HepG2 (cell line): Measurements from ENCODE around the gene S100A12. TPM values are rescaled to one million over a fixed set of nuclear protein-coding genes. Genes with fewer than 3 reads are reported as not detected.

Experiments used
- BHLHE40 ChIP-seq: IDR thresholded peaks from 2 replicates; pipeline ENCODE4 v1.6.1; 2011; ENCODE audit warnings: low read length, improper control_type of control experiment
- BRD4 ChIP-seq: sonication (generic); formaldehyde crosslinking; IDR thresholded peaks from 2 replicates; pipeline ENCODE4 v1.4.0; 2020; ENCODE audit warnings: missing genetic modification reagents
- EED ChIP-seq: sonication (generic); formaldehyde crosslinking; IDR thresholded peaks from 2 replicates; pipeline ENCODE4 v1.5.0; 2020; ENCODE audit warnings: mild to moderate bottlenecking, missing genetic modification reagents
- HOXA5 ChIP-seq: sonication (generic); formaldehyde crosslinking; IDR thresholded peaks from 2 replicates; pipeline ENCODE4 v1.4.0; 2020; ENCODE audit warnings: missing genetic modification reagents
- KAT7 ChIP-seq: IDR thresholded peaks from 2 replicates; pipeline ENCODE4 v1.6.1; 2018; ENCODE audit warnings: borderline replicate concordance, missing compliant biosample characterization
- KDM5A ChIP-seq: fragments of 200-600 bp; sonication (generic); IDR thresholded peaks from 2 replicates; pipeline ENCODE4 v1.7.0; 2018; ENCODE audit warnings: antibody characterized with exemption, mild to moderate bottlenecking, low read length, borderline replicate concordance
- MAFF ChIP-seq: IDR thresholded peaks from 2 replicates; pipeline ENCODE4 v1.6.1; 2011; ENCODE audit warnings: low read depth, low read length, improper control_type of control experiment
- MIER3 ChIP-seq: IDR thresholded peaks from 2 replicates; pipeline ENCODE4 v1.6.1; 2016; ENCODE audit warnings: missing compliant biosample characterization, borderline replicate concordance
- NR0B2 ChIP-seq: sonication (generic); formaldehyde crosslinking; IDR thresholded peaks from 2 replicates; pipeline ENCODE4 v1.4.0; 2020; ENCODE audit warnings: mild to moderate bottlenecking, missing genetic modification reagents
- SAP130 ChIP-seq: IDR thresholded peaks from 2 replicates; pipeline ENCODE4 v1.6.1; 2016; ENCODE audit warnings: low read depth
- SETDB1 ChIP-seq: sonication (generic); formaldehyde crosslinking; IDR thresholded peaks from 2 replicates; pipeline ENCODE4 v1.5.1; 2020; ENCODE audit warnings: missing genetic modification reagents, mild to moderate bottlenecking, borderline replicate concordance
- SMARCE1 ChIP-seq: fragments of 450-650 bp; IDR thresholded peaks from 2 replicates; pipeline ENCODE4 v1.6.1; 2017; ENCODE audit warnings: borderline replicate concordance
- SRY ChIP-seq: sonication (generic); formaldehyde crosslinking; IDR thresholded peaks from 2 replicates; pipeline ENCODE4 v1.8.0; 2022; ENCODE audit warnings: mild to moderate bottlenecking, missing genetic modification reagents
- ZBTB10 ChIP-seq: sonication (generic); formaldehyde crosslinking; IDR thresholded peaks from 2 replicates; pipeline ENCODE4 v1.4.0; 2020; ENCODE audit warnings: missing genetic modification reagents, borderline replicate concordance
- ZKSCAN8 ChIP-seq: IDR thresholded peaks from 2 replicates; pipeline ENCODE4 v1.6.1; 2016; ENCODE audit warnings: borderline replicate concordance, missing genetic modification reagents, missing compliant biosample characterization
- ZNF101 ChIP-seq: sonication (generic); formaldehyde crosslinking; IDR thresholded peaks from 2 replicates; pipeline ENCODE4 v1.4.0; 2020; ENCODE audit warnings: mild to moderate bottlenecking, low read depth, missing genetic modification reagents, borderline replicate concordance
- ZNF431 ChIP-seq: sonication (generic); formaldehyde crosslinking; IDR thresholded peaks from 2 replicates; pipeline ENCODE4 v1.9.0; 2022; ENCODE audit warnings: missing genetic modification reagents, low read depth, mild to moderate bottlenecking, borderline replicate concordance
- ZNF660 ChIP-seq: sonication (generic); formaldehyde crosslinking; IDR thresholded peaks from 2 replicates; pipeline ENCODE4 v1.5.1; 2020; ENCODE audit warnings: mild to moderate bottlenecking, low read depth, missing genetic modification reagents, borderline replicate concordance
- ZNF816 ChIP-seq: sonication (generic); formaldehyde crosslinking; IDR thresholded peaks from 2 replicates; pipeline ENCODE4 v1.8.0; 2022; ENCODE audit warnings: missing genetic modification reagents, mild to moderate bottlenecking, borderline replicate concordance
- ZSCAN20 ChIP-seq: sonication (generic); formaldehyde crosslinking; IDR thresholded peaks from 2 replicates; pipeline ENCODE4 v1.4.0; 2020; ENCODE audit warnings: missing genetic modification reagents, mild to moderate bottlenecking, borderline replicate concordance
- polyA plus RNA-seq, 8 experiments: library from polyadenylated mRNA; depleted of rRNA in 3 of 8; stranded (reverse) in 7 of 8; unstranded in 1 of 8; fragments of >200 nt; fragmentation: Illumina TruSeq in 4 of 8; extraction: Trizol in 4 of 8; gene quantifications; 2 replicates each; pipeline versions ENCODE4 v1.2.1 to v1.2.3, GENCODE V29; 2011 to 2016; ENCODE audit warnings: low read depth in 4 of 8, missing spikeins in 1 of 8, mixed read lengths in 1 of 8; ENCODE audit not compliant: insufficient read depth in 1 of 8
- total RNA-seq, 5 experiments: library from RNA; depleted of rRNA; stranded (reverse); fragments of >200 nt; fragmentation: Illumina TruSeq; extraction: Trizol; gene quantifications; 2 replicates each; pipeline ENCODE4 v1.2.3, GENCODE V29; 2016; ENCODE audit warnings: low read depth in 1 of 5
- TF ChIP-seq, protein P1 (sequence below): sonication (generic); formaldehyde crosslinking; IDR thresholded peaks from 2 replicates; pipeline ENCODE4 v1.4.0; 2020; ENCODE audit warnings: missing genetic modification reagents
- TF ChIP-seq, protein P2 (sequence below): sonication (generic); formaldehyde crosslinking; IDR thresholded peaks from 2 replicates; pipeline ENCODE4 v1.8.0; 2022; ENCODE audit warnings: missing genetic modification reagents, mild to moderate bottlenecking, borderline replicate concordance
- TF ChIP-seq, protein P3 (sequence below): sonication (generic); formaldehyde crosslinking; IDR thresholded peaks from 2 replicates; pipeline ENCODE4 v1.9.0; 2021; ENCODE audit warnings: missing genetic modification reagents, borderline replicate concordance

Gene S100A12
- total and polyA plus RNA-seq, 2 of the 13 experiments (the other 11 are each of a cell fraction or from before 2014, with no cell fraction given), result not detected

DNA sequence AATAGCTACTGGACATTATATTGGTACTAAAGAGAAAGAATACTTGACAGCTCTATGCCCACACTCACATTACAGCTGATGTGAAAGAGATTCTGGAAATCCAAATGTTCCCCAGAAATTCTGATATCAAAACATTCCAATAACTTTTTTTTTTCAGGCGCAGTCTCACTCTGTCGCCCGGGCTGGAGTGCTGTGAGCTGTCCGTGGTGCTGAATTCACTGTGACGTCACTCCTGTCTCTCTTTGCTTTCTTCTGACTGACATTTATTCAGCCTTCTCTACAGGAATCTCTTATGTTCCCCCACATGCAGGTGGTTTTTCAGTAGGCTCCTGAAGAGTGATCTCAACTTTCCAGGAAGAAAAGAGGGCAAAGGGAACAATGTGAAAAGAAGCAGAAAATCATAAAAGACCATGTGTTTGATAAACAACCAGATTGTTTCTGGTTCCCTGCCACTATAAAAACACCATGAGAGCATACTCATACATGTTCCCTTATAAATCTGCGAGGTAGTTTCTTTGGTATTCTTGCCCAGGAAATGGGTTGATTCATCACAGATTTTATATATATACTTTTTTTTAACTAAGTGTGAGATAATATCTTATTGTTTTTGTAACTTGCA is 47.1 kb upstream of the S100A12 start (continued):
- TF ChIP-seq MAFF (no peak), BRD4 (CRISPR knock-in tag) (no peak), KAT7 (no peak), BHLHE40 (no peak), ZKSCAN8 (CRISPR knock-in tag) (no peak), EED (CRISPR knock-in tag) (no peak), ZNF816 (no peak), SETDB1 (CRISPR knock-in tag) (no peak), SRY (peak; percentile 80; the same call in 1 of the 2 replicates), MIER3 (0 out of 2 replicates have a peak, but pooled peaks have one; percentile 32), ZNF660 (CRISPR knock-in tag) (no peak), SAP130 (CRISPR knock-in tag) (peak; percentile 45; the same call in 1 of the 2 replicates), ZSCAN20 (CRISPR knock-in tag) (no peak), ZNF101 (CRISPR knock-in tag) (no peak), ZBTB10 (CRISPR knock-in tag) (peak; percentile 63; the same call in 1 of the 2 replicates), HOXA5 (CRISPR knock-in tag) (peak; percentile 90), NR0B2 (CRISPR knock-in tag) (no peak), KDM5A (no peak), ZNF431 (CRISPR knock-in tag) (no peak), SMARCE1 (no peak)
- TF ChIP-seq, protein P1, sequence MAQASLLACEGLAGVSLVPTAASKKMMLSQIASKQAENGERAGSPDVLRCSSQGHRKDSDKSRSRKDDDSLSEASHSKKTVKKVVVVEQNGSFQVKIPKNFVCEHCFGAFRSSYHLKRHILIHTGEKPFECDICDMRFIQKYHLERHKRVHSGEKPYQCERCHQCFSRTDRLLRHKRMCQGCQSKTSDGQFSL, result no peak
- TF ChIP-seq, protein P2, sequence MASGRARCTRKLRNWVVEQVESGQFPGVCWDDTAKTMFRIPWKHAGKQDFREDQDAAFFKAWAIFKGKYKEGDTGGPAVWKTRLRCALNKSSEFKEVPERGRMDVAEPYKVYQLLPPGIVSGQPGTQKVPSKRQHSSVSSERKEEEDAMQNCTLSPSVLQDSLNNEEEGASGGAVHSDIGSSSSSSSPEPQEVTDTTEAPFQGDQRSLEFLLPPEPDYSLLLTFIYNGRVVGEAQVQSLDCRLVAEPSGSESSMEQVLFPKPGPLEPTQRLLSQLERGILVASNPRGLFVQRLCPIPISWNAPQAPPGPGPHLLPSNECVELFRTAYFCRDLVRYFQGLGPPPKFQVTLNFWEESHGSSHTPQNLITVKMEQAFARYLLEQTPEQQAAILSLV, result no peak
- TF ChIP-seq, protein P3, sequence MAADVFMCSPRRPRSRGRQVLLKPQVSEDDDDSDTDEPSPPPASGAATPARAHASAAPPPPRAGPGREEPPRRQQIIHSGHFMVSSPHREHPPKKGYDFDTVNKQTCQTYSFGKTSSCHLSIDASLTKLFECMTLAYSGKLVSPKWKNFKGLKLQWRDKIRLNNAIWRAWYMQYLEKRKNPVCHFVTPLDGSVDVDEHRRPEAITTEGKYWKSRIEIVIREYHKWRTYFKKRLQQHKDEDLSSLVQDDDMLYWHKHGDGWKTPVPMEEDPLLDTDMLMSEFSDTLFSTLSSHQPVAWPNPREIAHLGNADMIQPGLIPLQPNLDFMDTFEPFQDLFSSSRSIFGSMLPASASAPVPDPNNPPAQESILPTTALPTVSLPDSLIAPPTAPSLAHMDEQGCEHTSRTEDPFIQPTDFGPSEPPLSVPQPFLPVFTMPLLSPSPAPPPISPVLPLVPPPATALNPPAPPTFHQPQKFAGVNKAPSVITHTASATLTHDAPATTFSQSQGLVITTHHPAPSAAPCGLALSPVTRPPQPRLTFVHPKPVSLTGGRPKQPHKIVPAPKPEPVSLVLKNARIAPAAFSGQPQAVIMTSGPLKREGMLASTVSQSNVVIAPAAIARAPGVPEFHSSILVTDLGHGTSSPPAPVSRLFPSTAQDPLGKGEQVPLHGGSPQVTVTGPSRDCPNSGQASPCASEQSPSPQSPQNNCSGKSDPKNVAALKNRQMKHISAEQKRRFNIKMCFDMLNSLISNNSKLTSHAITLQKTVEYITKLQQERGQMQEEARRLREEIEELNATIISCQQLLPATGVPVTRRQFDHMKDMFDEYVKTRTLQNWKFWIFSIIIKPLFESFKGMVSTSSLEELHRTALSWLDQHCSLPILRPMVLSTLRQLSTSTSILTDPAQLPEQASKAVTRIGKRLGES (CRISPR knock-in tag), result peak; percentile 81
